Astrocyte (in vitro differentiated cells and primary cell): ENCODE results near the gene SLC16A1.

Experiments
- CTCF ChIP-seq: IDR thresholded peaks from 2 replicates; pipeline ENCODE4 v1.5.1; 2011; ENCODE audit warnings: low read depth, mild to moderate bottlenecking, inconsistent platforms, low read length, moderate library complexity; ENCODE audit not compliant: insufficient read depth
- EZH2 ChIP-seq: IDR thresholded peaks from 2 replicates; pipeline ENCODE4 v1.6.1; 2012; ENCODE audit warnings: mild to moderate bottlenecking, low read length, inconsistent platforms; ENCODE audit not compliant: insufficient read depth

GRCh38 chr1:112862753-112863426, 93.1 kb downstream of the SLC16A1 start:
- TF ChIP-seq EZH2 (no peak), CTCF (no peak)
